Liver (tissue), 3 donors: ENCODE results near the gene PODXL2.

Experiments
- ATF3 ChIP-seq: IDR thresholded peaks from 2 replicates; pipeline ENCODE4 v1.6.1; 2016; ENCODE audit warnings: antibody characterized with exemption
- EGR1 ChIP-seq, 2 donors: IDR thresholded peaks; 2 replicates each; pipeline ENCODE4 v1.6.1; 2016 to 2018; ENCODE audit warnings: antibody characterized with exemption in 2 of 2, low read depth in 2 of 2
- GABPA ChIP-seq, 2 donors: IDR thresholded peaks in 1 of 2; conservative IDR thresholded peaks in 1 of 2; 2 replicates each; pipeline ENCODE4 v1.6.1; 2016; ENCODE audit warnings: antibody characterized with exemption in 2 of 2, mild to moderate bottlenecking in 1 of 2, moderate library complexity in 1 of 2
- HNF4A ChIP-seq, 2 donors: conservative IDR thresholded peaks; 2 replicates each; pipeline ENCODE4 v1.6.1; 2016; ENCODE audit warnings: antibody characterized with exemption in 2 of 2, mild to moderate bottlenecking in 2 of 2
- JUND ChIP-seq, 2 donors: IDR thresholded peaks; 2 replicates each; pipeline ENCODE4 v1.6.1; 2016; ENCODE audit warnings: antibody characterized with exemption in 2 of 2
- RAD21 ChIP-seq, 2 donors: IDR thresholded peaks; 2 replicates each; pipeline ENCODE4 v1.6.1; 2016; ENCODE audit warnings: antibody characterized with exemption in 2 of 2, mild to moderate bottlenecking in 2 of 2
- RXRA ChIP-seq, 2 donors: IDR thresholded peaks; 2 replicates each; pipeline ENCODE4 v1.6.1; 2017 to 2018; ENCODE audit warnings: antibody characterized with exemption in 2 of 2, mild to moderate bottlenecking in 1 of 2
- SP1 ChIP-seq: IDR thresholded peaks from 2 replicates; pipeline ENCODE4 v1.6.1; 2018; ENCODE audit warnings: antibody characterized with exemption, mild to moderate bottlenecking
- TAF1 ChIP-seq: conservative IDR thresholded peaks from 2 replicates; pipeline ENCODE4 v1.6.1; 2016; ENCODE audit warnings: antibody characterized with exemption, mild to moderate bottlenecking
- YY1 ChIP-seq: IDR thresholded peaks from 2 replicates; pipeline ENCODE4 v1.6.1; 2016; ENCODE audit warnings: antibody characterized with exemption, mild to moderate bottlenecking
- TF ChIP-seq, protein P1 (sequence below): fragments of 150-350 bp; IDR thresholded peaks from 2 replicates; pipeline ENCODE4 v1.5.1; 2017; ENCODE audit warnings: improper control_type of control experiment, low read depth, low read length; ENCODE audit not compliant: missing input control
- TF ChIP-seq, protein P2 (sequence below): IDR thresholded peaks from 2 replicates; pipeline ENCODE4 v1.6.1; 2016; ENCODE audit warnings: antibody characterized with exemption, mild to moderate bottlenecking
- TF ChIP-seq, protein P3 (sequence below): IDR thresholded peaks from 2 replicates; pipeline ENCODE4 v1.6.1; 2016; ENCODE audit warnings: antibody characterized with exemption
- donor health status: healthy.
- donor health status: healthy.

- TF ChIP-seq, protein P1, sequence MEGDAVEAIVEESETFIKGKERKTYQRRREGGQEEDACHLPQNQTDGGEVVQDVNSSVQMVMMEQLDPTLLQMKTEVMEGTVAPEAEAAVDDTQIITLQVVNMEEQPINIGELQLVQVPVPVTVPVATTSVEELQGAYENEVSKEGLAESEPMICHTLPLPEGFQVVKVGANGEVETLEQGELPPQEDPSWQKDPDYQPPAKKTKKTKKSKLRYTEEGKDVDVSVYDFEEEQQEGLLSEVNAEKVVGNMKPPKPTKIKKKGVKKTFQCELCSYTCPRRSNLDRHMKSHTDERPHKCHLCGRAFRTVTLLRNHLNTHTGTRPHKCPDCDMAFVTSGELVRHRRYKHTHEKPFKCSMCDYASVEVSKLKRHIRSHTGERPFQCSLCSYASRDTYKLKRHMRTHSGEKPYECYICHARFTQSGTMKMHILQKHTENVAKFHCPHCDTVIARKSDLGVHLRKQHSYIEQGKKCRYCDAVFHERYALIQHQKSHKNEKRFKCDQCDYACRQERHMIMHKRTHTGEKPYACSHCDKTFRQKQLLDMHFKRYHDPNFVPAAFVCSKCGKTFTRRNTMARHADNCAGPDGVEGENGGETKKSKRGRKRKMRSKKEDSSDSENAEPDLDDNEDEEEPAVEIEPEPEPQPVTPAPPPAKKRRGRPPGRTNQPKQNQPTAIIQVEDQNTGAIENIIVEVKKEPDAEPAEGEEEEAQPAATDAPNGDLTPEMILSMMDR: no peak
- TF ChIP-seq, protein P2, sequence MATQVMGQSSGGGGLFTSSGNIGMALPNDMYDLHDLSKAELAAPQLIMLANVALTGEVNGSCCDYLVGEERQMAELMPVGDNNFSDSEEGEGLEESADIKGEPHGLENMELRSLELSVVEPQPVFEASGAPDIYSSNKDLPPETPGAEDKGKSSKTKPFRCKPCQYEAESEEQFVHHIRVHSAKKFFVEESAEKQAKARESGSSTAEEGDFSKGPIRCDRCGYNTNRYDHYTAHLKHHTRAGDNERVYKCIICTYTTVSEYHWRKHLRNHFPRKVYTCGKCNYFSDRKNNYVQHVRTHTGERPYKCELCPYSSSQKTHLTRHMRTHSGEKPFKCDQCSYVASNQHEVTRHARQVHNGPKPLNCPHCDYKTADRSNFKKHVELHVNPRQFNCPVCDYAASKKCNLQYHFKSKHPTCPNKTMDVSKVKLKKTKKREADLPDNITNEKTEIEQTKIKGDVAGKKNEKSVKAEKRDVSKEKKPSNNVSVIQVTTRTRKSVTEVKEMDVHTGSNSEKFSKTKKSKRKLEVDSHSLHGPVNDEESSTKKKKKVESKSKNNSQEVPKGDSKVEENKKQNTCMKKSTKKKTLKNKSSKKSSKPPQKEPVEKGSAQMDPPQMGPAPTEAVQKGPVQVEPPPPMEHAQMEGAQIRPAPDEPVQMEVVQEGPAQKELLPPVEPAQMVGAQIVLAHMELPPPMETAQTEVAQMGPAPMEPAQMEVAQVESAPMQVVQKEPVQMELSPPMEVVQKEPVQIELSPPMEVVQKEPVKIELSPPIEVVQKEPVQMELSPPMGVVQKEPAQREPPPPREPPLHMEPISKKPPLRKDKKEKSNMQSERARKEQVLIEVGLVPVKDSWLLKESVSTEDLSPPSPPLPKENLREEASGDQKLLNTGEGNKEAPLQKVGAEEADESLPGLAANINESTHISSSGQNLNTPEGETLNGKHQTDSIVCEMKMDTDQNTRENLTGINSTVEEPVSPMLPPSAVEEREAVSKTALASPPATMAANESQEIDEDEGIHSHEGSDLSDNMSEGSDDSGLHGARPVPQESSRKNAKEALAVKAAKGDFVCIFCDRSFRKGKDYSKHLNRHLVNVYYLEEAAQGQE: no peak
- TF ChIP-seq RAD21 (IDR thresholded peaks at IDR 0.05): no peak
- no peak for TF ChIP-seq YY1
- TF ChIP-seq, protein P3, sequence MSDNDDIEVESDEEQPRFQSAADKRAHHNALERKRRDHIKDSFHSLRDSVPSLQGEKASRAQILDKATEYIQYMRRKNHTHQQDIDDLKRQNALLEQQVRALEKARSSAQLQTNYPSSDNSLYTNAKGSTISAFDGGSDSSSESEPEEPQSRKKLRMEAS: no peak
- TF ChIP-seq GABPA (IDR thresholded peaks at IDR 0.05 in 1 of 2, conservative IDR thresholded peaks at IDR 0.05 in 1 of 2): no peak
- no peak for TF ChIP-seq ATF3
- no peak for TF ChIP-seq EGR1 (IDR thresholded peaks at IDR 0.05; ENCODE audit: low read depth in 2 of 2)
- TF ChIP-seq TAF1: no peak
- TF ChIP-seq SP1: no peak
- no peak for TF ChIP-seq RXRA (IDR thresholded peaks at IDR 0.05)
- no peak for TF ChIP-seq HNF4A (conservative IDR thresholded peaks at IDR 0.05)
- TF ChIP-seq JUND (IDR thresholded peaks at IDR 0.05): no peak
Observed at GRCh38 chr3:127706785-127707351, 77.9 kb downstream of the PODXL2 start.
